Stomach (tissue), 9 donors: ENCODE measurements around the gene SZT2. TPM values are rescaled to one million over a fixed set of nuclear protein-coding genes. Genes with fewer than 3 reads are reported as not detected.

ENCODE experiments used
- DNase-seq, 2 donors: peaks; one replicate each; pipeline versions ENCODE4 v3.0.0 to v3.0.0-alpha.2; 2013 to 2019
- H3K27ac ChIP-seq, 5 donors: fragments of 200-600 bp in 4 of 5; sonication (generic) in 4 of 5; one replicate each; pipeline ENCODE4 v1.5.1; 2013 to 2019; ENCODE audit warnings: mild to moderate bottlenecking in 1 of 5, moderate library complexity in 1 of 5
- H3K27me3 ChIP-seq, 3 donors: fragments of 200-600 bp; sonication (generic); one replicate each; pipeline ENCODE4 v1.5.1; 2017 to 2019; ENCODE audit warnings: mixed run types in 1 of 3
- H3K36me3 ChIP-seq, 4 donors: fragments of 200-600 bp; sonication (generic); 1 replicate in 3 of 4; 2 replicates in 1 of 4; pipeline ENCODE4 v1.5.1; 2016 to 2019
- H3K4me1 ChIP-seq, 4 donors: fragments of 200-600 bp; sonication (generic); one replicate each; pipeline ENCODE4 v1.5.1; 2016 to 2019
- H3K4me3 ChIP-seq, 4 donors: fragments of 200-600 bp; sonication (generic) in 3 of 4; one replicate each; pipeline ENCODE4 v1.5.1; 2016 to 2019; ENCODE audit warnings: mild to moderate bottlenecking in 1 of 4
- H3K9me3 ChIP-seq, 4 donors: fragments of 200-600 bp; sonication (generic); one replicate each; pipeline ENCODE4 v1.5.1; 2016 to 2019
- EP300 ChIP-seq: sonication (generic); formaldehyde crosslinking; IDR thresholded peaks from one replicate; pipeline ENCODE4 v1.6.1; 2017; ENCODE audit warnings: antibody characterized with exemption
- POLR2A ChIP-seq, 4 donors: fragments of 450-650 bp; IDR thresholded peaks; one replicate each; pipeline ENCODE4 v1.6.1; 2016; ENCODE audit warnings: antibody characterized with exemption in 4 of 4, control low read depth in 2 of 4, mild to moderate bottlenecking in 1 of 4, moderate library complexity in 1 of 4
- POLR2AphosphoS5 ChIP-seq, 3 donors: sonication (generic); formaldehyde crosslinking; IDR thresholded peaks; one replicate each; pipeline ENCODE4 v1.6.1; 2016; ENCODE audit warnings: antibody characterized with exemption in 3 of 3
- WGBS, 5 donors: extraction: QIAGEN DNeasy Blood & Tissue Kit in 3 of 5; methylation state at CpG; one replicate each; pipeline versions ENCODE4 v1.1.5 to v1.1.7; 2013 to 2018; 5-methylcytosine and 5-hydroxymethylcytosine counted together
- intact Hi-C: fragments of 100-400 bp; cut with DNase I; formaldehyde crosslinking; loops from one replicate; pipeline ENCODE4 v1.15.1; 2023; ENCODE audit warnings: low total_unique reads
- polyA plus RNA-seq, 3 donors: library from polyadenylated mRNA; stranded (reverse); fragments of 200-250 nt; gene quantifications; one replicate each; pipeline ENCODE4 v1.2.3, GENCODE V29; 2013
- total RNA-seq, 5 donors: library from RNA; depleted of rRNA; stranded (reverse); fragments of >200 nt; gene quantifications; one replicate each; pipeline versions ENCODE4 v1.1.0 to v1.2.3, GENCODE V29; 2014 to 2016
- TF ChIP-seq, protein P1 (sequence below), 7 experiments: fragments of 450-650 bp in 4 of 7; fragments of 200-600 bp in 3 of 7; sonication (generic) in 3 of 7; IDR thresholded peaks; one replicate each; pipeline ENCODE4 v1.5.1; 2016 to 2019; ENCODE audit warnings: antibody characterized with exemption in 7 of 7, control low read depth in 2 of 7, mild to moderate bottlenecking in 1 of 7
- donor health status: healthy with polysubstance abuse.
- donor health status: Bipolar disorder and iron deficiency.
- donor health status: healthy.

Gene SZT2
- total and polyA plus RNA-seq, 8 donors, result 4.9 to 69.3 (median 52.9) TPM

DNA sequence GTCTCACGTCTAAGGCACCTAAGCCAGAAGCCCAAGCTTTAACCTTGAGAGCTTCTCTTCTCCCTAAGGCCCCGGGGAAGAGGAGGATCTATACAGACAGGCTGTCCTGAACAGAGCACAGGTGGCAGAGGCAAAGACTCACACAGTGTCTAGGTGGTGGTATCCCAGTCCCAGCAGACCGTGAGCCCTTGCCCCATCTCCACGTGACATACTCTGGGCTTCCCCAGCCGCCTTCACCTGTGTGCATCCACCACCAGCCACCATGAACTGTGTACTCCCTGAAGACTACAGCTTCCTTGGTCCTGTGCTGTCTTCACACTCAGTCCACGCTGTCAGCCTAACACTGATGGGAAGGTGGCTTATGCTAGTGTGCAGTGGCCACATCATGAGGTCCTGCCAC is 31.7 kb downstream of the SZT2 start:
- Histone ChIP-seq H3K27me3 (no peaks in the 10 kb centered on the region), H3K27ac (no peak overlapping the region), H3K4me3 (no peak overlapping the region), H3K36me3 (peaks cover 85 to 100% (median 99%) of the 10 kb centered on the region in 4 donors), H3K4me1 (no peaks in the 10 kb centered on the region), H3K9me3 (no peaks in the 10 kb centered on the region)
- TF ChIP-seq POLR2A (IDR thresholded peaks at IDR 0.05) (no peak), EP300 (no peak), POLR2AphosphoS5 (IDR thresholded peaks at IDR 0.05) (no peak)
- TF ChIP-seq, protein P1, sequence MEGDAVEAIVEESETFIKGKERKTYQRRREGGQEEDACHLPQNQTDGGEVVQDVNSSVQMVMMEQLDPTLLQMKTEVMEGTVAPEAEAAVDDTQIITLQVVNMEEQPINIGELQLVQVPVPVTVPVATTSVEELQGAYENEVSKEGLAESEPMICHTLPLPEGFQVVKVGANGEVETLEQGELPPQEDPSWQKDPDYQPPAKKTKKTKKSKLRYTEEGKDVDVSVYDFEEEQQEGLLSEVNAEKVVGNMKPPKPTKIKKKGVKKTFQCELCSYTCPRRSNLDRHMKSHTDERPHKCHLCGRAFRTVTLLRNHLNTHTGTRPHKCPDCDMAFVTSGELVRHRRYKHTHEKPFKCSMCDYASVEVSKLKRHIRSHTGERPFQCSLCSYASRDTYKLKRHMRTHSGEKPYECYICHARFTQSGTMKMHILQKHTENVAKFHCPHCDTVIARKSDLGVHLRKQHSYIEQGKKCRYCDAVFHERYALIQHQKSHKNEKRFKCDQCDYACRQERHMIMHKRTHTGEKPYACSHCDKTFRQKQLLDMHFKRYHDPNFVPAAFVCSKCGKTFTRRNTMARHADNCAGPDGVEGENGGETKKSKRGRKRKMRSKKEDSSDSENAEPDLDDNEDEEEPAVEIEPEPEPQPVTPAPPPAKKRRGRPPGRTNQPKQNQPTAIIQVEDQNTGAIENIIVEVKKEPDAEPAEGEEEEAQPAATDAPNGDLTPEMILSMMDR (IDR thresholded peaks at IDR 0.05), result no peak
- WGBS, 5 donors, result 94 to 100% (median 95%) methylated on average over 6 of the region's 6 CpGs
- intact Hi-C loops, result no loop called here
- no peak for DNase-seq

DNA sequence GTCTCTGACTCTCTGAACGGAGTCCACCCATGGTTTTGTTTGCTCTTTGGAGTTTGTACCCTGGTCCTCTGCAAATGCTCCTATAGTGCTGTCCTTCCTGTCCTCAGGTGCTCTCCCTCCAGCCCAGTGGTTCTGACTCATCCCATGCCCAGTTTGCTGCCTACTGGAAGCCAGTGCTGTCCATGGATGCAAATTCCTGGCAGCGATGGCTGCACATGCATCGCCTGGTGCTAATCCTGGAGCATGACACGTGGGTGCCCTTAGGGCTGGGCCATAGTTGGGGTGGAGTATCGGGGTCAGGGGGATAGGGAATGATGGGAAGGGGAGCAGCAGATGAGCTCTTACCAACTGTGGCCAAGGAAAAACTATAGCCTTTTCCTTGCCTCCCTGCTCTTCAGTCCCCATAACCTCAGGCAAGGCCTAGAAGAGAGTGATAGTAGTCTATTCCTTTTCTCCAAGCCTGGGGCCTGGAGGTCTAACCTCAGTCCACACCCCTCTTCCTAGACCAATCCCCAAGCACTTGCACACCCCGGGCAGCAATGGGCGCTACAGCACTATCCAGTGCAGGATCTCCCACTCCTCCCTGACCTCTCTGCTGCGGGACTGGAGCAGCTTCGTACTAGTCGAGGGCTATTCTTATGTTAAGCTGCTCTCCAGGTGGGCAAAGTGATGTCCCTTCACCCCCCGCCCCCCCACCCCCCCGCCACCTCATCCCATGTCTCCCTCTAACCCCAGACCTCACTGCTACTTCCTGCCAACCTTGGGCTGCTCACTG is 32.5 kb downstream of the SZT2 start:
- TF ChIP-seq POLR2AphosphoS5 (IDR thresholded peaks at IDR 0.05) (no peak), EP300 (no peak), POLR2A (IDR thresholded peaks at IDR 0.05) (no peak)
- TF ChIP-seq, protein P1 (IDR thresholded peaks at IDR 0.05), result no peak
- H3K27me3 ChIP-seq, result no peaks in the 10 kb centered on the region
- peaks cover 0 to under 1% (median 0%) of the 10 kb centered on the region in 4 donors for H3K4me1 ChIP-seq
- 91 to 96% (median 93%) methylated on average over 11 to 12 of the region's 12 CpGs for WGBS, 5 donors
- H3K36me3 ChIP-seq, result peaks cover 86 to 100% (median 99%) of the 10 kb centered on the region in 4 donors
- no peaks in the 10 kb centered on the region for H3K9me3 ChIP-seq
- H3K4me3 ChIP-seq, result no peak overlapping the region
- no peak overlapping the region for H3K27ac ChIP-seq
- intact Hi-C loops, result no loop called here
- DNase-seq, result no peak

DNA sequence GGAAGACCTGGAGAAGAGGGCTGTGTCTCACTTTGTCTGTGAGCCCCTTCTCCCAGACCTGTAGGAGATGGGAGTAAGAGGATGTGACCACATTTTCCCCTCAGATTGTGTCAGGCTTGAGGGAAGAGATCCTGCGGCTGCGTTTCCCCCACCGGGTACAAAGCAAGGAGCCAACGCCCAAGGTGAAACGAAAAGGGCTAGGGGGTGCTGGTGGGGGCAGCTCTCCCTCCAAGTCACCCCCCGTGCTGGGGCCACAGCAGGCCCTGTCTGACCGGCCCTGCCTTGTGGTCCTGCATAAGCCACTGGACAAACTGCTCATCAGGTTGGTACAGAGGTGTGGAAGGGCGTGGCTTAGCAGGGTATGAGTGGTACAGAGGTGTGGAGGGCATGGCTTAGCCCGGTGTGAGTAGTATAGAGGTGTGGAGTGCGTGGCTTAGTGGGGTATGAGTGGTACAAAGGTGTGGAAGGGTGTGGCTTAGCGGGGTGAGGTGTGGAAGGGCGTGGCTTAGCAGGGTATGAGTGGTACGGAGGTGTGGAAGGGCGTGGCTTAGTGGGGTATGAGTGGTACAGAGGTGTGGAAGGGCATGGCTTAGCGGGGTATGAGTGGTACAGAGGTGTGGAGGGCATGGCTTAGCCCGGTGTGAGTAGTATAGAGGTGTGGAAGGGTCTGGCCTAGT is 33.4 kb downstream of the SZT2 start:
- Histone ChIP-seq H3K27ac (peak overlapping the region in 2 of 5 donors; percentile 20 to 51), H3K27me3 (no peaks in the 10 kb centered on the region), H3K9me3 (no peaks in the 10 kb centered on the region), H3K4me1 (peaks cover 0 to 3% (median 0%) of the 10 kb centered on the region in 4 donors), H3K4me3 (no peak overlapping the region), H3K36me3 (peaks cover 90 to 100% (median 99%) of the 10 kb centered on the region in 4 donors)
- intact Hi-C loops, result no loop called here
- DNase-seq, result no peak
- 92 to 95% (median 93%) methylated on average over 15 to 16 of the region's 16 CpGs for WGBS, 5 donors
- TF ChIP-seq POLR2A (IDR thresholded peaks at IDR 0.05) (no peak), POLR2AphosphoS5 (IDR thresholded peaks at IDR 0.05) (no peak), EP300 (no peak)
- TF ChIP-seq, protein P1 (IDR thresholded peaks at IDR 0.05), result no peak

DNA sequence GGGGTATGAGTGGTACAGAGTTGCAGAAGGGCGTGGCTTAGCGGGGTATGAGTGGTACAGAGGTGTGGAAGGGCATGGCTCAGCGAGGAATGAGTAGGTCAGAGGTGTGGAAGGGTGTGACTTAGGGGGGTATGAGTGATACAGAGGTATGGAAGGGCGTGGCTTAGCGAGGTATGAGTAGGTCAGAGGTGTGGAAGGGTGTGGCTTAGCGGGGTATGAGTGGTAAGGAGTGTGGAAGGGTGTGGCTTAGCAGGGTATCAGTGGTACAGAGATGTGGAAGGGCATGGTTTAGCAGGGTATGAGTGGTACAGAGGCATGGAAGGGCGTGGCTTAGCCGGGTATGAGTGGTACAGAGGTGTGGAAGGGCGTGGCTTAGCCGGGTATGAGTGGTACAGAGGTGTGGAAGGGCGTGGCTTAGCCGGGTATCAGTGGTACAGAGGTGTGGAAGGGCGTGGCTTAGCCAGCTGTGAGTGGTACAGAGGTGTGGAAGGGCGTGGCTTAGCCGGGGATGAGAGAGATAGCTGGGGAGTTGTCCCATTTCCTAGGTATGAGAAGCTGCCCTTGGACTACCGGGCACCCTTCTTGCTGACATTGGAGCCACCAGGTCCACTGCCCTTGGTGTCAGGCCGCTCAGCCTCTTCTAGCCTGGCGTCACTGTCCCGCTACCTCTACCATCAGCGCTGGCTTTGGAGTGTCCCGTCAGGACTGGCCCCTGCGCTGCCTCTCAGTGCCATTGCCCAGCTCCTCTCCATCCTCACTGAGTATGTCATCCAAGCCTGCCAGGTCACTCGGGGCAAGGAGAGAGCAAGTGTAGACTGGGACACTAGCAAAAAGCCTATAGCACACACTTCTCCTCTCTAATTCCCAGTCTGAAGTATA is 34.2 kb downstream of the SZT2 start:
- 76 to 84% (median 81%) methylated on average over 23 of the region's 23 CpGs for WGBS, 5 donors
- DNase-seq, result peak; percentile 38 to 57

More for the DNA sequence above, 34.2 kb downstream of the SZT2 start:
- Histone ChIP-seq H3K36me3 (peaks cover 90 to 100% (median 99%) of the 10 kb centered on the region in 4 donors), H3K4me3 (no peak overlapping the region), H3K27me3 (no peaks in the 10 kb centered on the region), H3K27ac (peak overlapping the region in 1 of 5 donors; percentile 51), H3K4me1 (peaks cover 0 to 3% (median 0%) of the 10 kb centered on the region in 4 donors), H3K9me3 (no peaks in the 10 kb centered on the region)
- intact Hi-C loops, result no loop called here
- TF ChIP-seq POLR2AphosphoS5 (IDR thresholded peaks at IDR 0.05) (no peak), EP300 (no peak), POLR2A (IDR thresholded peaks at IDR 0.05) (no peak)
- TF ChIP-seq, protein P1 (IDR thresholded peaks at IDR 0.05), result no peak
